D721Med (cell line): ENCODE data around the gene OR2AG1.

Experiments
- DNase-seq: peaks from one replicate; pipeline ENCODE4 v3.0.0; 2011; ENCODE audit warnings: low spot score; ENCODE audit not compliant: insufficient read length
- FAIRE-seq: peaks from 2 replicates; lab custom pipeline; 2011; peaks lifted over from hg19 to GRCh38; lab: Jason Lieb, UNC
- TF ChIP-seq, protein P1 (sequence below): IDR thresholded peaks from 2 replicates; pipeline ENCODE4 v1.5.1; 2012; ENCODE audit warnings: mild to moderate bottlenecking, control low read depth; ENCODE audit not compliant: insufficient read depth; ENCODE audit errors: missing control alignments

Gene OR2AG1

DNA sequence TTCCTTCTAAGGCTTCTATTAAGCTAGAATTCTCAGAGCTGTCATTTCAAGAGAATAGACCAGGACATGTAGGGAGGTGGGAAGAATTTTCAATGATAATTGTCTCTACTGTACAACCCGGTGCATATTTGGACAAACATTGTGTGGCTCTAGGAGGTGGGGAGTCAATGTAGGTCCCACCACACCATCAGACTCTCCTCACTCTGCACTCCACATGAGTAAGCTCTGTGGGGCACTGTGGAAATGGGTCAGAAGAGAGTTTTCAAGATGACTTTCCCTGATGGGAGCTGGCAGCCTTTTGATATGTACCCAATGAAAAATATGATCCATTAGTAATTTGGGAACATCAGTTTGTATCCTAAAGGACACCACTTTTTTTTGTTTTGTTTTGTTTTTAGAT lies 44.2 kb upstream of the OR2AG1 start:
- DNase-seq (no peak), FAIRE-seq (no peak)
- TF ChIP-seq, protein P1, sequence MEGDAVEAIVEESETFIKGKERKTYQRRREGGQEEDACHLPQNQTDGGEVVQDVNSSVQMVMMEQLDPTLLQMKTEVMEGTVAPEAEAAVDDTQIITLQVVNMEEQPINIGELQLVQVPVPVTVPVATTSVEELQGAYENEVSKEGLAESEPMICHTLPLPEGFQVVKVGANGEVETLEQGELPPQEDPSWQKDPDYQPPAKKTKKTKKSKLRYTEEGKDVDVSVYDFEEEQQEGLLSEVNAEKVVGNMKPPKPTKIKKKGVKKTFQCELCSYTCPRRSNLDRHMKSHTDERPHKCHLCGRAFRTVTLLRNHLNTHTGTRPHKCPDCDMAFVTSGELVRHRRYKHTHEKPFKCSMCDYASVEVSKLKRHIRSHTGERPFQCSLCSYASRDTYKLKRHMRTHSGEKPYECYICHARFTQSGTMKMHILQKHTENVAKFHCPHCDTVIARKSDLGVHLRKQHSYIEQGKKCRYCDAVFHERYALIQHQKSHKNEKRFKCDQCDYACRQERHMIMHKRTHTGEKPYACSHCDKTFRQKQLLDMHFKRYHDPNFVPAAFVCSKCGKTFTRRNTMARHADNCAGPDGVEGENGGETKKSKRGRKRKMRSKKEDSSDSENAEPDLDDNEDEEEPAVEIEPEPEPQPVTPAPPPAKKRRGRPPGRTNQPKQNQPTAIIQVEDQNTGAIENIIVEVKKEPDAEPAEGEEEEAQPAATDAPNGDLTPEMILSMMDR = no peak

DNA sequence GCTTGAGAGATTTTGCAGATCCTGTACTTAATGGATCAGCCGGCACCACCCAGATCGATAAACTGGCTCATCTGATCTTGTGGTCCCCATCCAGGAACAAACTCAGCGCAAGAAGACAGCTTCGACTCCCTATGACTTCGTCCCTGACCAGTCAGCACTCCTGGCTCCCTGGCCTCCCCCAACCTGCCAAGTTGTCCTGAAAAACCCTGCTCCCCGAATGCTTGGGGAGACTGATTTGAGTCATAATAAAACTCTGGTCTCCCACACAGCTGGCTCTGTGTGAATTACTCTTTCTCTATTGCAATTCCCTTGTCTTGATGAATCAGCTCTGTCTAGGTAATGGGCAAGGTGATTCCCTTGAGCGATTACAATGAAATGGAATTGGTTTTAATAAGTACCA lies 40.6 kb upstream of the OR2AG1 start:
- DNase-seq = no peak
- TF ChIP-seq, protein P1 = no peak

DNA sequence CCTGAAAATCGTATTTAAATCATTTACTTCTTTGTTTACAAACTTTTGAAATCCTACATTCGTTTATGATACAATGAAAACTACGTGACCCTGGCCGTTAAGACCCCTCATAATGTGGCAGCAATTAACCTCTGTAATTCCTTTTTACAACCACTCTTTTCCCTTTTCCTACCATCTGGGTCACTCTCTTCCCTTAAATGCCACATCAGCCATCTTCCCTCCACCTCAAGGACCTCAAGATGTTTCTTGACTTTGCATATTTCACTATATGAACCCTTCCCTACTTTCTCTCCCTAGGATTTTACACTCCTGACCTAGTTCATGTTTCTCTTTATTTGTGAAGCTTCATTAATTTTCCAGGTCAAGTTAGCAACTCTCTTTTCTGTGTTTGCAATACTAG lies 37.8 kb upstream of the OR2AG1 start:
- no peak for FAIRE-seq
- TF ChIP-seq, protein P1 = no peak
- no peak for DNase-seq

More for the DNA sequence above, 40.6 kb upstream of the OR2AG1 start:
- no peak for FAIRE-seq

DNA sequence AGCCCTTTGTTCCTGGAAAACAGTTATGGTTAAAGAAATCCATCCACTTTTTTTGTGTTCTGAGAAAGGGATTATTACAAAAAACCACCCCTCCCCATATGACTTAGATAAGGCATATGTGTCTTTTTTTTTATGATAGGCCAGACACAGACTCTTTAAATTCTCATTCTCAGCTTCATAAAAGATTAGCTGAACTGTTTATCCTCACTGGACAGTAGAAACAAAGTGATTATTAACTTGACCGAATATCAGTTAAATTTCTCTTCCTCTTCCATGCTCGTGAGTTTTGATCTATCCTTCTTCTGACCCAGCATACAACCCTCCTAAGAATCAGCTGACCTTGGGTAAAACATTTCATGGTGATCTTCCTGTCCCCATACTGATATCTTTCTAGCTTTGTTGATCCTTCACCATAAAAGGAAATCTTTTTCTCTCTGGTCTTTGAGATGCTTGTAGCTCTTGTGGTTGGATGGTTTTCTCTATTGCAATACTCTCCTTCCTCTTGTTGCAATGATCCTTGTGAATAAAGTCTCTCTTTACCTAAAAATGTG lies 37.3 kb upstream of the OR2AG1 start:
- TF ChIP-seq, protein P1 = no peak
- FAIRE-seq = no peak
- no peak for DNase-seq

DNA sequence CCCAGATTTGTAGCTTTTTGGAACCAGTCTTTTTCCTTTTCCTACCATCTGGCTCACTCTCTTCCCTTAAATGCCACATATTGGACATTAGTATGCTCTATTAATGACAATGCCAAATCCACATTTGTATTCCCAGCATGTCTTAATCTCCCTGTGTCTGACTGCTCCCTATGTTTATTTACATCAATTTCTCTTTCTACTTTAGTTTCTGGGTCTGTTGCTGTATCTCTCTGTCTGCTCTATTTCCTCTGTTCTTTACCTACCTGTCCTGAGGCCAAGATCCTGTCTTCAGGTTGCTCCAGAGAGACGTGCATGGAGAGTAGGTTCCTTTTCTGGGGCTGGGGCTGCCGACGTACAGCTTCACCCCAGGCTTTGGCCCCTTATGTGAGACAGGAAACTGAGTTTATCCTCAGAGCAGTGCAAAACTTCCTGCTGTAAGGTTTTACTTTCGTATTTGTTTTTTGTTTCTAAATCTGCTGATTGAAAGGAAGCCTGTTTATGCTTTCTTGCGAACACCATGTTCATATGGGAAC lies 36.7 kb upstream of the OR2AG1 start:
- TF ChIP-seq, protein P1 = no peak
- DNase-seq (no peak), FAIRE-seq (no peak)

DNA sequence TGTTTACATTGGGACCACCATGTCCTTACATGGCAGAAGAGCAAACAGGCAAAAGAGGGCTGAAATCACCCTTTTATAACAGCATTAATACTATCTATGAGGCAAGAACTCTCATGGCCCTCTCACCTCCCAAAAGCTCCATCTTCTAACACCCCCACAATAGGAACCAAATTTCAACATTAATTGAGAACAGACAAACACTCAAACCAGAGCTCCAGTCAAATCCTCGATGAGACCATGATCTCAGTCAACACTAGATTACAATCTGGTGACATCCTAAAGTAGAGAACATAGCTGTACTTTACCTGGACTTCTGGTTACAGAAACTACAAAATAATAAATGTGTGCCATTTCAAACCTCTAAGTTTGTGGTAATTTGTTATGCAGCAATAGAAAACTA lies 36.2 kb upstream of the OR2AG1 start:
- FAIRE-seq = no peak
- no peak for DNase-seq
- TF ChIP-seq, protein P1 = no peak

DNA sequence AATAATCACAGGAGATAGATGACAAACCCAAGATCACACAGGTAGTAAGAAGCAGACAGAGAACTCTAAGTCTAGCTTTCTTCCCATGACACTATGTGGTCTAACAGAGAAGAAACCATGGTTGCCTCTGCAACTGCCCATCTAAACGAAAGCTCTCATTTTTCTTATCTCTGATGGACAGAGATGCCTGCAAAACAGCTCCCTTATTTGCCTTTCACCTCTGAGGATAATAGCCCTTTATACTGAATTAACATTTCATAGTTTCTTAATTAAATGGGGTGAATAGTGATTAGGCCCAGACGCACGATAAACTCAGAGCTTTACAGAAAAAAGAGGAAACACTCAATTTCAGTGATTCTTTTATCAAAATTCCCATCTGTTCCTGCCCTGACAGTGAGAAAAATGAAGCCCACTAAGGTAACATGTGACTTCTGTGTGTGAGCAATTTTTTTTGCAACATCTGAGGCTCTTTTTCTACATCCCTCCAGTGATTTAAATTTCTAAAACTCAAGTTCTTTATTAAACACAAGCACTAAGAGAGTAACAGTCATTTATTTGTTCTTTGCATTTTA lies 35.6 kb upstream of the OR2AG1 start:
- TF ChIP-seq, protein P1 = no peak
- DNase-seq (no peak), FAIRE-seq (no peak)
